ENCODE data around the gene SLC16A6.
"Not testable (repeated sequence)": the region's sequence is repeated elsewhere in the genome, so short reads cannot be mapped to it uniquely, and the experiment has no call there.

Gene SLC16A6

DNA sequence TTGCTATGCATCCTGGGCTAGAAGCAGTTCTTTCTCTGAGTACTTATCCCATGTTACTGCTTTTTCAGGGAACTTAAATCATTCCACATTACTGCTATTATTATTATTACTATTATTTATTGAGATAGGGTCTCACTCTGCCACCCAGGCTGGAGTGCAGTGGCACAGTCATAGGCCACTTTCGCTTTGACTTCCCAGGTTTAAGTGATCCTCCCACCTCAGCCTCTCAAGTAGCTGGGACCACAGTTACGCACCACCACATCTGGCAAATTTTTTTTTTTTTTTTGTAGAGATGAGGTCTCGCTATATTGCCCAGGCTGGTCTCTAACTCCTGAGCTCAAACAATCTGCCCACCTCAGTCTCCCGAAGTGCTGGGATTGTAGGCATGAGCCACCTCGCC lies 71.5 kb downstream of the SLC16A6 start:
- not testable (repeated sequence) for H3K4me3 ChIP-seq (ENCODE audit: severe bottlenecking); H3K27me3 ChIP-seq (ENCODE audit: insufficient read depth, poor library complexity, severe bottlenecking); ATAC-seq (ENCODE audit: low read depth); H3K4me1 ChIP-seq (ENCODE audit: insufficient read depth, poor library complexity, severe bottlenecking); DNase-seq (ENCODE audit: low spot score); H3K27ac ChIP-seq (ENCODE audit: poor library complexity, severe bottlenecking); H3K36me3 ChIP-seq (ENCODE audit: low read depth); H3K9me3 ChIP-seq (ENCODE audit: severe bottlenecking)

Data from RWPE2 (cell line).